A673 (cell line): ENCODE measurements around the gene REEP6. TPM values are rescaled to one million over a fixed set of nuclear protein-coding genes. Genes with fewer than 3 reads are reported as not detected.
A peak's percentile ranks its signal among the peaks of the same experiment; 100 is the strongest.

Experiments
- Bru-seq: library from RNA; stranded (reverse); fragments of 400-500 nt; gene quantifications from one replicate; lab custom pipeline; 2021; lab: Mats Ljungman, UMichigan
- BruChase-seq, 2 experiments: library from RNA; stranded (reverse); fragments of 400-500 nt; gene quantifications; one replicate each; lab custom pipeline; 2021; lab: Mats Ljungman, UMichigan
- BruUV-seq: library from RNA; stranded (reverse); fragments of 400-500 nt; replicated peaks from 2 replicates; lab custom pipeline; 2021; lab: Mats Ljungman, UMichigan
- CTCF ChIA-PET: fragments of 300-600 bp; sonication (Branson Sonifier 250); formaldehyde crosslinking; loops from one replicate; lab custom pipeline; 2022; ENCODE audit warnings: antibody characterized with exemption; lab: Charles Lee
- POLR2A ChIA-PET: fragments of 300-600 bp; sonication (Branson Sonifier 250); formaldehyde crosslinking; loops from one replicate; lab custom pipeline; 2022; ENCODE audit warnings: antibody characterized with exemption; ENCODE audit not compliant: low non-redundant PET; lab: Charles Lee
- DNase-seq: peaks from one replicate; pipeline ENCODE4 v3.0.0-alpha.2; 2015; ENCODE audit warnings: low spot score
- H3K27ac ChIP-seq: fragments of 200-600 bp; sonication (generic); 2 replicates; pipeline ENCODE4 v1.5.1; 2016; ENCODE audit warnings: mixed run types, low read depth, mild to moderate bottlenecking, mixed read lengths, antibody characterized with exemption, low read length; ENCODE audit not compliant: poor library complexity, severe bottlenecking
- H3K27me3 ChIP-seq: fragments of 200-600 bp; sonication (generic); replicated peaks from 2 replicates; pipeline ENCODE4 v1.6.1; 2017; ENCODE audit warnings: mixed run types, low read depth, mild to moderate bottlenecking, mixed read lengths, antibody characterized with exemption, low read length; ENCODE audit not compliant: insufficient read depth, poor library complexity
- H3K36me3 ChIP-seq: fragments of 200-600 bp; sonication (generic); 2 replicates; pipeline ENCODE4 v1.6.1; 2016; ENCODE audit warnings: mixed run types, mild to moderate bottlenecking, mixed read lengths, antibody characterized with exemption, low read length; ENCODE audit not compliant: insufficient read depth, poor library complexity, severe bottlenecking
- H3K4me1 ChIP-seq: fragments of 200-600 bp; sonication (generic); 2 replicates; pipeline ENCODE4 v1.6.1; 2017; ENCODE audit warnings: mixed run types, mild to moderate bottlenecking, mixed read lengths, antibody characterized with exemption, low read length; ENCODE audit not compliant: insufficient read depth, poor library complexity, severe bottlenecking
- H3K4me3 ChIP-seq: fragments of 200-600 bp; sonication (generic); 2 replicates; pipeline ENCODE4 v1.5.1; 2016; ENCODE audit warnings: low read depth, mixed run types, mild to moderate bottlenecking, mixed read lengths, low read length; ENCODE audit not compliant: poor library complexity, severe bottlenecking
- H3K9me3 ChIP-seq: fragments of 200-600 bp; sonication (generic); 2 replicates; pipeline ENCODE4 v1.6.1; 2016; ENCODE audit warnings: mixed run types, low read depth, mild to moderate bottlenecking, mixed read lengths, antibody characterized with exemption, low read length; ENCODE audit not compliant: poor library complexity, severe bottlenecking
- CTCF ChIP-seq: fragments of 300-800, 200-600 bp; sonication (generic); conservative IDR thresholded peaks from 2 replicates; pipeline ENCODE4 v1.5.1; 2017; ENCODE audit warnings: low read depth, mild to moderate bottlenecking, antibody characterized with exemption, low read length, moderate library complexity, mixed read lengths
- EZH2 ChIP-seq: fragments of 200-600 bp; sonication (generic); IDR thresholded peaks from 2 replicates; pipeline ENCODE4 v1.6.1; 2017; ENCODE audit warnings: borderline replicate concordance, low read depth, mild to moderate bottlenecking, mixed read lengths, antibody characterized with exemption, low read length; ENCODE audit not compliant: poor library complexity, severe bottlenecking
- intact Hi-C: fragments of 100-400 bp; cut with micrococcal nuclease; formaldehyde crosslinking; loops from one replicate; pipeline ENCODE4 v1.10.0; 2022; ENCODE audit not compliant: unreplicated experiment
- long read RNA-seq: library from polyadenylated mRNA; stranded (forward); transcript quantifications from one replicate; pipeline ENCODE4 v2.0.0, GENCODE V29; 2022
- total RNA-seq: library from RNA; stranded (reverse); gene quantifications from 2 replicates; pipeline ENCODE4 v1.2.3, GENCODE V29; 2021

Gene REEP6
- total RNA-seq (4.7 and 6.8 TPM in 2 replicates), Bru-seq, nascent RNA (percentile 26 among the genes with signal in this experiment), BruChase-seq, experiment 1, labeled RNA remaining after a 2-hour chase (percentile 17 among the genes with signal in this experiment), BruChase-seq, experiment 2, labeled RNA remaining after a 6-hour chase (percentile 27 among the genes with signal in this experiment)
- long read RNA-seq, transcript REEP6-201 (5 exons, 1,794 nt) = major isoform, 21 of 22 reads
- long read RNA-seq, partial matches to known transcripts = 1 of 22 reads
- long read RNA-seq, other reads (novel, unspliced or antisense) = 0 of 22 reads

- CTCF ChIA-PET = interaction anchor here (0.6 to 1.0 kb wide), 4 partner anchors 37 to 181 kb away, joined by 3 to 19 read pairs (median 5); no protein-coding TSS in a partner anchor
- H3K9me3 ChIP-seq = no peaks in the 10 kb centered on the region
- no peak for DNase-seq
- H3K27me3 ChIP-seq = no peaks in the 10 kb centered on the region
- POLR2A ChIA-PET = interaction anchor here (0.7 kb wide), 2 partner anchors 41 to 77 kb away, joined by 6 to 13 read pairs; no protein-coding TSS in a partner anchor
- H3K36me3 ChIP-seq = no peaks in the 10 kb centered on the region
- TF ChIP-seq CTCF (no peak), EZH2 (no peak)
- intact Hi-C loops = no loop called here
- no TSS peak for BruUV-seq
- H3K4me1 ChIP-seq = peaks cover 11% of the 10 kb centered on the region
- peak within 1 kb of the TSS; percentile 83 for H3K27ac ChIP-seq
- peak within 1 kb of the TSS; percentile 56 for H3K4me3 ChIP-seq
Measured at GRCh38 chr19:1491114-1491848, at the start of gene REEP6. REEP6 (plus strand) TSS chr19:1491181; CDS start chr19:1491270, 89 bp downstream.

DNA sequence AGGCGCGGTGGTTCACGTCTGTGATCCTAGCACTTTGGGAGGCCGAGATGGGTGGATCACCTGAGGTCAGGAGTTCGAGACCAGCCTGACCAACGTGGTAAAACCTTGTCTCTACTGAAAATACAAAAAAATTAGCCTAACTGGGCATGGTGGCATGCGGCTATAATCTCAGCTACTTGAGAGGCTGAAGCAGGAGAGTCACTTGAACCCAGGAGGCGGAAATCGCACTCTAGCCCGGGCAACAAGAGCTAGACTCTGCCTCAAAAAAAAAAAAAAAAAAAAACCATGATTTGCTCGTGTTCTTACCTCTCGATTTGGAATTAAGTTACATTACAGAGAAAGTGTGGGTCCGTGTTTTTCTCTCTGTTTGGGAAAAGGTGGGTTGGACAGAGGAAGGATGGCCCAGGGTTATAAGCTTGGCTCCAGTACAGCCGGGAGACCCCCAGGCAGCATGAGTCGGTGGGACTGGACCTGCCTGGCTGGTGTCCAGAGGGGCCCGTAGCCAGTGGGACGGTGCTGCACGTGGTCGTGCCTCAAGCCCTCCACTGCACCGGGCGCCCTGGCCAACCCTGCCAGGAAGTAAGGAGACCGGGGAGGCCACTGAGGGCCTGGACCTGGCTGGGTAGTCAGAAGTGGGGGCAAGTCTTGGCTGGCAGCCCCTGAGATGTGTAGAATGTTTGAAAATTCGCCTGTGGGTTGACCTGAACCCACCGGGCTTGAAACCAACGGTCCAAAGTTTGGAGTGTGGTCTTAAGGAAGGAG, 49.1 kb upstream of the REEP6 start:
- Histone ChIP-seq H3K36me3 (peaks cover 37% of the 10 kb centered on the region), H3K4me1 (peaks cover 30% of the 10 kb centered on the region), H3K27me3 (peaks cover 6% of the 10 kb centered on the region), H3K27ac (peak overlapping the region; percentile 37), H3K4me3 (no peak overlapping the region), H3K9me3 (no peaks in the 10 kb centered on the region)
- DNase-seq = no peak
- intact Hi-C loops = loop anchor here (10.0 kb wide), 1 partner anchor 167 kb away; the partner anchor contains the start of gene FAM174C
- BruUV-seq = no TSS peak
- POLR2A ChIA-PET = interaction anchor here (0.7 kb wide), 1 partner anchor 1271 kb away, joined by 3 read pairs; no protein-coding TSS in a partner anchor
- CTCF ChIA-PET = no interaction called here
- TF ChIP-seq CTCF (no peak), EZH2 (no peak)
